GM21528 (cell line): ENCODE results near the gene HAVCR1.
"Not testable (repeated sequence)": the region's sequence is repeated elsewhere in the genome, so short reads cannot be mapped to it uniquely, and the experiment has no call there.

Experiments used
- ATAC-seq: cut with Tn5 transposase; IDR thresholded peaks from one replicate; pipeline ENCODE4 v1.9.1; 2021; ENCODE audit warnings: mild to moderate bottlenecking, moderate library complexity; ENCODE audit not compliant: unreplicated experiment, low FRiP score

Gene HAVCR1

GRCh38 chr5:157014143-157014542, 44.8 kb downstream of the HAVCR1 start:
- ATAC-seq = not testable (repeated sequence)

GRCh38 chr5:157006262-157006661, 52.7 kb downstream of the HAVCR1 start:
- no peak for ATAC-seq

- ATAC-seq = peak; percentile 57
Observed at GRCh38 chr5:157004893-157005551, 53.9 kb downstream of the HAVCR1 start.

GRCh38 chr5:156991714-156992113, 67.2 kb downstream of the HAVCR1 start:
- ATAC-seq = no peak

- ATAC-seq = no peak
Observed at GRCh38 chr5:156984064-156984463, 74.9 kb downstream of the HAVCR1 start.

GRCh38 chr5:156981481-156981880, 77.4 kb downstream of the HAVCR1 start:
- no peak for ATAC-seq
